Neural cell (in vitro differentiated cells): Measurements from ENCODE around the gene SAMMSON. TPM values are rescaled to one million over a fixed set of nuclear protein-coding genes. Genes with fewer than 3 reads are reported as not detected.

Experiments
- H2AFZ ChIP-seq: fragments of 200-600, 300-800 bp; sonication (generic), shearing (Covaris generic); 2 replicates; pipeline ENCODE4 v1.6.0; 2014; ENCODE audit warnings: low read depth, mild to moderate bottlenecking, antibody characterized with exemption, low read length, moderate library complexity
- H3F3A ChIP-seq: fragments of 200-600 bp; shearing (Covaris generic); 2 replicates; pipeline ENCODE4 v1.6.1; 2016; ENCODE audit warnings: mild to moderate bottlenecking, moderate library complexity, mixed read lengths, antibody characterized with exemption, low read length; ENCODE audit not compliant: insufficient read depth, poor library complexity, severe bottlenecking
- H3K27ac ChIP-seq: fragments of 200-600, 300-800 bp; sonication (generic), shearing (Covaris generic); 2 replicates; pipeline ENCODE4 v1.5.1; 2014; ENCODE audit warnings: mild to moderate bottlenecking, low read length, moderate library complexity
- H3K27me3 ChIP-seq: fragments of 300-800, 200-600 bp; sonication (generic), shearing (Covaris generic); 2 replicates; pipeline ENCODE4 v1.6.0; 2014; ENCODE audit warnings: mild to moderate bottlenecking, low read depth, low read length, moderate library complexity; ENCODE audit not compliant: insufficient read depth
- H3K36me3 ChIP-seq: fragments of 300-800, 200-600 bp; sonication (generic), shearing (Covaris generic); 2 replicates; pipeline ENCODE4 v1.5.1; 2014; ENCODE audit warnings: mild to moderate bottlenecking, antibody characterized with exemption, low read length, moderate library complexity; ENCODE audit not compliant: insufficient read depth
- H3K4me2 ChIP-seq: fragments of 300-800, 200-600 bp; sonication (generic), shearing (Covaris generic); 2 replicates; pipeline ENCODE4 v1.6.0; 2014; ENCODE audit warnings: mild to moderate bottlenecking, low read length
- H3K4me3 ChIP-seq: fragments of 300-800, 200-600 bp; sonication (generic), shearing (Covaris generic); 2 replicates; pipeline ENCODE4 v1.5.1; 2014; ENCODE audit warnings: mild to moderate bottlenecking, low read length, moderate library complexity
- H3K79me2 ChIP-seq: fragments of 200-600 bp; shearing (Covaris generic); replicated peaks from 2 replicates; pipeline ENCODE4 v1.6.0; 2014; ENCODE audit warnings: mild to moderate bottlenecking, low read length, moderate library complexity; ENCODE audit not compliant: insufficient read depth
- H3K9ac ChIP-seq: fragments of 300-800, 200-600 bp; sonication (generic), shearing (Covaris generic); 2 replicates; pipeline ENCODE4 v1.6.1; 2016; ENCODE audit warnings: mild to moderate bottlenecking, low read length, mixed read lengths
- H3K9me2 ChIP-seq: fragments of 200-600 bp; shearing (Covaris generic); 2 replicates; pipeline ENCODE4 v1.6.1; 2016; ENCODE audit warnings: mild to moderate bottlenecking, low read length, mixed read lengths; ENCODE audit not compliant: insufficient read depth
- H3K9me3 ChIP-seq: fragments of 200-600, 300-800 bp; sonication (generic), shearing (Covaris generic); 2 replicates; pipeline ENCODE4 v1.6.1; 2016; ENCODE audit warnings: mild to moderate bottlenecking, mixed run types, low read length, moderate library complexity, mixed read lengths
- H4K20me1 ChIP-seq: fragments of 200-600 bp; shearing (Covaris generic); 2 replicates; pipeline ENCODE4 v1.6.1; 2016; ENCODE audit warnings: mild to moderate bottlenecking, mixed run types; ENCODE audit not compliant: insufficient read depth
- EP300 ChIP-seq: fragments of 450-650 bp; conservative IDR thresholded peaks from 2 replicates; pipeline ENCODE4 v1.6.1; 2014; ENCODE audit warnings: antibody characterized with exemption, mild to moderate bottlenecking, moderate library complexity; ENCODE audit not compliant: poor library complexity, severe bottlenecking
- EZH2 ChIP-seq: fragments of 200-600, 300-800 bp; shearing (Covaris generic), sonication (generic); IDR thresholded peaks from 2 replicates; pipeline ENCODE4 v1.6.1; 2014; ENCODE audit warnings: antibody characterized with exemption, low read length, borderline replicate concordance, mild to moderate bottlenecking; ENCODE audit not compliant: insufficient read depth, poor library complexity, severe bottlenecking
- MXI1 ChIP-seq: fragments of 450-650 bp; conservative IDR thresholded peaks from 2 replicates; pipeline ENCODE4 v1.6.1; 2014; ENCODE audit warnings: antibody characterized with exemption, mild to moderate bottlenecking; ENCODE audit not compliant: poor library complexity, severe bottlenecking
- POLR2AphosphoS5 ChIP-seq: IDR thresholded peaks from 2 replicates; pipeline ENCODE4 v1.6.1; 2012
- RAD21 ChIP-seq: fragments of 450-650 bp; conservative IDR thresholded peaks from 2 replicates; pipeline ENCODE4 v1.6.1; 2014; ENCODE audit warnings: antibody characterized with exemption, mild to moderate bottlenecking, moderate library complexity
- SMC3 ChIP-seq: fragments of 450-650 bp; conservative IDR thresholded peaks from 2 replicates; pipeline ENCODE4 v1.6.1; 2014; ENCODE audit warnings: antibody characterized with exemption, mild to moderate bottlenecking, moderate library complexity; ENCODE audit not compliant: poor library complexity
- TAF1 ChIP-seq: IDR thresholded peaks from 2 replicates; pipeline ENCODE4 v1.6.1; 2012; ENCODE audit warnings: low read depth
- polyA plus RNA-seq: library from polyadenylated mRNA; depleted of rRNA; stranded (reverse); fragments of >200 nt; gene quantifications from 2 replicates; pipeline ENCODE4 v1.2.3, GENCODE V29; 2014
- TF ChIP-seq, protein P1 (sequence below): IDR thresholded peaks from 2 replicates; pipeline ENCODE4 v1.6.1; 2012; ENCODE audit warnings: borderline replicate concordance
- TF ChIP-seq, protein P2 (sequence below): fragments of 450-650 bp; IDR thresholded peaks from 2 replicates; pipeline ENCODE4 v1.5.1; 2014; ENCODE audit warnings: antibody characterized with exemption, mild to moderate bottlenecking, moderate library complexity; ENCODE audit not compliant: poor library complexity, severe bottlenecking

The SAMMSON gene
- polyA plus RNA-seq, 1 donor from 2014 or later: not detected

DNA sequence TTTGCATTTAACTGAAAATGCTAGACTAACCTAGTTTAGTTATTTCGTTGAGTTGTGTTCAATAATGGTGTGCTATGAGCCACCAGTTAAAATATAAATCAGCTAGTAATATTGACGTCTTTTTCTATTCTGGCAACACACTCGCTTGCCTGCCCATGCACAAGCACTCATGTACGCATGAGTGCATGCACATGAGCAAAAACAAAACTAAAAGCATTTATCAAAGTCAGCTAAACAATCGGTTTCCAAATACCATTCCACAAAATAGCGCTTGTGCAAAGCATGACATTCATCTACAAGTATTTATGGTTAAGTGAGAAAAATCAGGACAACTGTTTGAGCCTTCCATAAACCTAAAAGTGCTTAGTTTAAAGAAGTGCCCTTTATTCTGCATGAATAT lies 13.1 kb upstream of the SAMMSON start:
- no peaks in the 10 kb centered on the region for H3K79me2 ChIP-seq
- no peaks in the 10 kb centered on the region for H3K27me3 ChIP-seq
- no peaks in the 10 kb centered on the region for H3K36me3 ChIP-seq
- H3K27ac ChIP-seq: no peak overlapping the region
- H3F3A ChIP-seq: no peaks in the 10 kb centered on the region
- H3K9me2 ChIP-seq: no peaks in the 10 kb centered on the region
- no peak overlapping the region for H3K4me2 ChIP-seq
- no peak overlapping the region for H2AFZ ChIP-seq
- no peak overlapping the region for H3K4me3 ChIP-seq
- H3K9me3 ChIP-seq: no peaks in the 10 kb centered on the region
- TF ChIP-seq SMC3: no peak
- TF ChIP-seq EZH2: no peak
- no peak for TF ChIP-seq EP300
- TF ChIP-seq, protein P1, sequence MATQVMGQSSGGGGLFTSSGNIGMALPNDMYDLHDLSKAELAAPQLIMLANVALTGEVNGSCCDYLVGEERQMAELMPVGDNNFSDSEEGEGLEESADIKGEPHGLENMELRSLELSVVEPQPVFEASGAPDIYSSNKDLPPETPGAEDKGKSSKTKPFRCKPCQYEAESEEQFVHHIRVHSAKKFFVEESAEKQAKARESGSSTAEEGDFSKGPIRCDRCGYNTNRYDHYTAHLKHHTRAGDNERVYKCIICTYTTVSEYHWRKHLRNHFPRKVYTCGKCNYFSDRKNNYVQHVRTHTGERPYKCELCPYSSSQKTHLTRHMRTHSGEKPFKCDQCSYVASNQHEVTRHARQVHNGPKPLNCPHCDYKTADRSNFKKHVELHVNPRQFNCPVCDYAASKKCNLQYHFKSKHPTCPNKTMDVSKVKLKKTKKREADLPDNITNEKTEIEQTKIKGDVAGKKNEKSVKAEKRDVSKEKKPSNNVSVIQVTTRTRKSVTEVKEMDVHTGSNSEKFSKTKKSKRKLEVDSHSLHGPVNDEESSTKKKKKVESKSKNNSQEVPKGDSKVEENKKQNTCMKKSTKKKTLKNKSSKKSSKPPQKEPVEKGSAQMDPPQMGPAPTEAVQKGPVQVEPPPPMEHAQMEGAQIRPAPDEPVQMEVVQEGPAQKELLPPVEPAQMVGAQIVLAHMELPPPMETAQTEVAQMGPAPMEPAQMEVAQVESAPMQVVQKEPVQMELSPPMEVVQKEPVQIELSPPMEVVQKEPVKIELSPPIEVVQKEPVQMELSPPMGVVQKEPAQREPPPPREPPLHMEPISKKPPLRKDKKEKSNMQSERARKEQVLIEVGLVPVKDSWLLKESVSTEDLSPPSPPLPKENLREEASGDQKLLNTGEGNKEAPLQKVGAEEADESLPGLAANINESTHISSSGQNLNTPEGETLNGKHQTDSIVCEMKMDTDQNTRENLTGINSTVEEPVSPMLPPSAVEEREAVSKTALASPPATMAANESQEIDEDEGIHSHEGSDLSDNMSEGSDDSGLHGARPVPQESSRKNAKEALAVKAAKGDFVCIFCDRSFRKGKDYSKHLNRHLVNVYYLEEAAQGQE: no peak
- TF ChIP-seq RAD21: no peak
- TF ChIP-seq TAF1: no peak
- no peak for TF ChIP-seq MXI1
- TF ChIP-seq POLR2AphosphoS5: no peak
- no peak overlapping the region for H3K9ac ChIP-seq
- no peaks in the 10 kb centered on the region for H4K20me1 ChIP-seq

DNA sequence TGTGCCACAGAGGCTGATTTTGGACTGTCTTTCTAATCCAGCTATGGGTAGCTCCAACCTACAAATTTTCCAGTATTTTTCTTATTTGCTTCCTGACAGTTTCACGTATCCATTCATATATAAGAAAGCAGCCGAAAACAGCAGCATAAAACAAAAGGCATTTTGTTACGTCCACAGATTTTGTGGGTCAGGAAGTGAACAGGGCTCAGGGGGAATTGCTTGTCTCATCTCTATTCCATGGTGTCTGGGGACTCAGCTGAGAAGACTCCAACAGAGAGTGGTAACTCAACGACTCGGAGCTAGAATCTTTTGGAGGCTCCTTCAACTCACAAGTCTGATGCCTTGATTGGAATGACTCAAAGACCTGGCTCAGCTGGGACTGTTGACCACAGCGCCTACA lies 11.7 kb upstream of the SAMMSON start:
- H3F3A ChIP-seq: no peaks in the 10 kb centered on the region
- no peaks in the 10 kb centered on the region for H3K9me2 ChIP-seq
- no peaks in the 10 kb centered on the region for H3K9me3 ChIP-seq
- no peak overlapping the region for H3K27ac ChIP-seq
- no peaks in the 10 kb centered on the region for H3K27me3 ChIP-seq
- H3K79me2 ChIP-seq: no peaks in the 10 kb centered on the region
- H4K20me1 ChIP-seq: no peaks in the 10 kb centered on the region
- H3K9ac ChIP-seq: no peak overlapping the region
- no peak for TF ChIP-seq EP300
- no peak for TF ChIP-seq EZH2
- no peak for TF ChIP-seq SMC3
- no peak for TF ChIP-seq MXI1
- TF ChIP-seq, protein P1: no peak
- TF ChIP-seq RAD21: no peak
- no peak for TF ChIP-seq TAF1
- TF ChIP-seq, protein P2, sequence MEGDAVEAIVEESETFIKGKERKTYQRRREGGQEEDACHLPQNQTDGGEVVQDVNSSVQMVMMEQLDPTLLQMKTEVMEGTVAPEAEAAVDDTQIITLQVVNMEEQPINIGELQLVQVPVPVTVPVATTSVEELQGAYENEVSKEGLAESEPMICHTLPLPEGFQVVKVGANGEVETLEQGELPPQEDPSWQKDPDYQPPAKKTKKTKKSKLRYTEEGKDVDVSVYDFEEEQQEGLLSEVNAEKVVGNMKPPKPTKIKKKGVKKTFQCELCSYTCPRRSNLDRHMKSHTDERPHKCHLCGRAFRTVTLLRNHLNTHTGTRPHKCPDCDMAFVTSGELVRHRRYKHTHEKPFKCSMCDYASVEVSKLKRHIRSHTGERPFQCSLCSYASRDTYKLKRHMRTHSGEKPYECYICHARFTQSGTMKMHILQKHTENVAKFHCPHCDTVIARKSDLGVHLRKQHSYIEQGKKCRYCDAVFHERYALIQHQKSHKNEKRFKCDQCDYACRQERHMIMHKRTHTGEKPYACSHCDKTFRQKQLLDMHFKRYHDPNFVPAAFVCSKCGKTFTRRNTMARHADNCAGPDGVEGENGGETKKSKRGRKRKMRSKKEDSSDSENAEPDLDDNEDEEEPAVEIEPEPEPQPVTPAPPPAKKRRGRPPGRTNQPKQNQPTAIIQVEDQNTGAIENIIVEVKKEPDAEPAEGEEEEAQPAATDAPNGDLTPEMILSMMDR: no peak
- no peak for TF ChIP-seq POLR2AphosphoS5
- H2AFZ ChIP-seq: no peak overlapping the region
- no peaks in the 10 kb centered on the region for H3K36me3 ChIP-seq
- no peak overlapping the region for H3K4me2 ChIP-seq
- no peak overlapping the region for H3K4me3 ChIP-seq
